SU-DHL-6 (cell line): ENCODE measurements around the gene ANKRD44.

Experiments
- H2AFZ ChIP-seq: fragments of 200-600 bp; sonication (generic); 2 replicates; pipeline ENCODE4 v1.6.1; 2014; ENCODE audit warnings: low read depth, mild to moderate bottlenecking, moderate library complexity, mixed read lengths, antibody characterized with exemption, low read length; ENCODE audit not compliant: severe bottlenecking
- H3F3A ChIP-seq: fragments of 200-600 bp; shearing (Covaris generic); 2 replicates; pipeline ENCODE4 v1.6.0; 2016; ENCODE audit warnings: antibody characterized with exemption, mild to moderate bottlenecking; ENCODE audit not compliant: insufficient read depth
- H3K27ac ChIP-seq: fragments of 200-600 bp; sonication (generic); 2 replicates; pipeline ENCODE4 v1.5.1; 2016; ENCODE audit warnings: low read depth, mild to moderate bottlenecking, low read length, moderate library complexity, mixed read lengths
- H3K27me3 ChIP-seq: fragments of 200-600 bp; sonication (generic), shearing (Covaris generic); 2 replicates; pipeline ENCODE4 v1.6.0; 2014; ENCODE audit warnings: mild to moderate bottlenecking, low read length
- H3K36me3 ChIP-seq: fragments of 200-600 bp; sonication (generic); 2 replicates; pipeline ENCODE4 v1.6.1; 2014; ENCODE audit warnings: mild to moderate bottlenecking, low read length, mixed read lengths
- H3K4me2 ChIP-seq: fragments of 300-600, 200-600 bp; shearing (Covaris generic), sonication (generic); 2 replicates; pipeline ENCODE4 v1.6.0; 2014; ENCODE audit warnings: low read length, low read depth, mild to moderate bottlenecking; ENCODE audit not compliant: poor library complexity, severe bottlenecking
- H3K4me3 ChIP-seq: fragments of 200-600 bp; sonication (generic); 2 replicates; pipeline ENCODE4 v1.5.1; 2014; ENCODE audit warnings: antibody characterized with exemption, low read length, mild to moderate bottlenecking, mixed read lengths; ENCODE audit not compliant: insufficient read depth, poor library complexity, severe bottlenecking
- H3K79me2 ChIP-seq: fragments of 200-600 bp; sonication (generic); 2 replicates; pipeline ENCODE4 v1.6.1; 2014; ENCODE audit warnings: mild to moderate bottlenecking, low read length, moderate library complexity; ENCODE audit not compliant: insufficient read depth
- H3K9ac ChIP-seq: fragments of 200-600 bp; sonication (generic); 2 replicates; pipeline ENCODE4 v1.7.0; 2014; ENCODE audit warnings: mild to moderate bottlenecking, low read length
- H3K9me2 ChIP-seq: fragments of 200-600 bp; sonication (generic); replicated peaks from 2 replicates; pipeline ENCODE4 v1.6.1; 2014; ENCODE audit warnings: low read length; ENCODE audit not compliant: insufficient read depth
- H3K9me3 ChIP-seq: fragments of 200-600 bp; sonication (generic); 2 replicates; pipeline ENCODE4 v1.6.1; 2014; ENCODE audit warnings: low read length, mixed read lengths; ENCODE audit not compliant: insufficient read depth
- H4K20me1 ChIP-seq: fragments of 200-600 bp; sonication (generic); 2 replicates; pipeline ENCODE4 v1.6.1; 2014; ENCODE audit warnings: low read depth, mild to moderate bottlenecking, antibody characterized with exemption, low read length, moderate library complexity, mixed read lengths
- CTCF ChIP-seq: fragments of 200-600 bp; sonication (generic); IDR thresholded peaks from one replicate; pipeline ENCODE4 v1.5.1; 2017; ENCODE audit warnings: antibody characterized with exemption, mild to moderate bottlenecking, low read length, moderate library complexity; ENCODE audit not compliant: insufficient read depth, poor library complexity, severe bottlenecking
- EZH2phosphoT487 ChIP-seq: fragments of 200-600 bp; sonication (generic), shearing (Covaris generic); conservative IDR thresholded peaks from 2 replicates; pipeline ENCODE4 v1.6.1; 2018; ENCODE audit warnings: mild to moderate bottlenecking, antibody characterized with exemption, low read length, moderate library complexity, mixed read lengths

Gene ANKRD44

GRCh38 chr2:197212344-197213262, 98.0 kb downstream of the ANKRD44 start:
- Histone ChIP-seq H3K36me3 (no peaks in the 10 kb centered on the region), H3K27me3 (no peaks in the 10 kb centered on the region), H3K9me3 (no peaks in the 10 kb centered on the region), H3K9me2 (no peaks in the 10 kb centered on the region), H2AFZ (no peak overlapping the region), H3F3A (peaks cover 29% of the 10 kb centered on the region; the same call in 1 of the 2 replicates), H3K4me3 (no peak overlapping the region), H3K4me2 (peak overlapping the region; percentile 63), H3K27ac (peak overlapping the region; percentile 58), H4K20me1 (no peaks in the 10 kb centered on the region), H3K79me2 (peaks cover 63% of the 10 kb centered on the region), H3K9ac (no peak overlapping the region)
- no peak for TF ChIP-seq EZH2phosphoT487
- no peak for TF ChIP-seq CTCF

GRCh38 chr2:197211881-197212342, 98.7 kb downstream of the ANKRD44 start:
- Histone ChIP-seq H3K9ac (no peak overlapping the region), H3K36me3 (no peaks in the 10 kb centered on the region), H3K4me3 (no peak overlapping the region), H3K27me3 (no peaks in the 10 kb centered on the region), H3F3A (peaks cover 29% of the 10 kb centered on the region; the same call in 1 of the 2 replicates), H2AFZ (no peak overlapping the region), H3K9me3 (no peaks in the 10 kb centered on the region), H3K27ac (peak overlapping the region; percentile 58; the same call in 1 of the 2 replicates), H4K20me1 (no peaks in the 10 kb centered on the region), H3K4me2 (peak overlapping the region; percentile 63), H3K79me2 (peaks cover 58% of the 10 kb centered on the region), H3K9me2 (no peaks in the 10 kb centered on the region)
- TF ChIP-seq CTCF = no peak
- TF ChIP-seq EZH2phosphoT487 = no peak

- H3K4me2 ChIP-seq = peak overlapping the region; percentile 63
- peaks cover 29% of the 10 kb centered on the region; the same call in 1 of the 2 replicates for H3F3A ChIP-seq
- H3K27me3 ChIP-seq = no peaks in the 10 kb centered on the region
- H4K20me1 ChIP-seq = no peaks in the 10 kb centered on the region
- peak overlapping the region; percentile 31 for H3K4me3 ChIP-seq
- H3K9me2 ChIP-seq = no peaks in the 10 kb centered on the region
- H3K9ac ChIP-seq = peak overlapping the region; percentile 37
- H3K36me3 ChIP-seq = no peaks in the 10 kb centered on the region
- peaks cover 54% of the 10 kb centered on the region for H3K79me2 ChIP-seq
- TF ChIP-seq EZH2phosphoT487 (no peak), CTCF (no peak)
- peak overlapping the region; percentile 85 for H3K27ac ChIP-seq
- no peaks in the 10 kb centered on the region for H3K9me3 ChIP-seq
- H2AFZ ChIP-seq = no peak overlapping the region
These were observed 100.2 kb downstream of the ANKRD44 start for GRCh38 chr2:197210430-197210829.
